ENCODE data around the gene VAV1.
"Not testable (repeated sequence)": the region's sequence is repeated elsewhere in the genome, so short reads cannot be mapped to it uniquely, and the experiment has no call there.

The VAV1 gene

GRCh38 chr19:6753178-6754031 is 19.1 kb upstream of the VAV1 start:
- peak; percentile 90 for DNase-seq (ENCODE audit: low read depth)
- H3K4me3 ChIP-seq (ENCODE audit: low read depth, low read length) = peak overlapping the region; percentile 34
- TF ChIP-seq POLR2A (IDR thresholded peaks at IDR 0.05; ENCODE audit: extremely low read depth, insufficient read length) (peak; percentile 53), MYC (IDR thresholded peaks at IDR 0.05; ENCODE audit: low read depth, low read length) (peak; percentile 98), CTCF (IDR thresholded peaks at IDR 0.05; ENCODE audit: low read depth, low read length) (no peak), MAX (IDR thresholded peaks at IDR 0.05; ENCODE audit: low read depth, low read length) (peak; percentile 97)

DNA sequence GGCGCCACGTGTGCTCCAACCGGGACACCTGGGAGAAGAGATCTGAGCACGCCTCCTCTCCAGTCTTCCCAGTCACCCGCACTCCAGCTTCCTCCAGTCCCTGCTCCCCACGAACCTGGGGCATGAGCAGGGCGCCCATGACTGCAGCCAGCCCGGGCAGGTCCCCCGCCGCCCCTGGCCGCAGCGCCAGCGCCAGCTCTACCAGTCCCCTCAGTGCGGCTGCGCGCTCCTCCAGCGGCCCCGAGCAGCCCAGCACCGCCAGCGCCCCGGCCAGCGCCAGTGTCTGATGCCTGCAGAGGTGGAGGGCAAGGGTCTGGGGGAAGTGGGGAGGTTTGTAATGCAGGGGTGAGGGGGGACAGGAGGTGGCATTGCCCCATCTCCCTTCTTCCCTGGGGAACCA is 18.4 kb upstream of the VAV1 start:
- no peak for TF ChIP-seq MYC (IDR thresholded peaks at IDR 0.05; ENCODE audit: low read depth, low read length)
- TF ChIP-seq MAX (IDR thresholded peaks at IDR 0.05; ENCODE audit: low read depth, low read length) = no peak
- no peak for TF ChIP-seq POLR2A (IDR thresholded peaks at IDR 0.05; ENCODE audit: extremely low read depth, insufficient read length)
- TF ChIP-seq CTCF (IDR thresholded peaks at IDR 0.05; ENCODE audit: low read depth, low read length) = no peak
- no peak for DNase-seq (ENCODE audit: low read depth)
- no peak overlapping the region for H3K4me3 ChIP-seq (ENCODE audit: low read depth, low read length)

DNA sequence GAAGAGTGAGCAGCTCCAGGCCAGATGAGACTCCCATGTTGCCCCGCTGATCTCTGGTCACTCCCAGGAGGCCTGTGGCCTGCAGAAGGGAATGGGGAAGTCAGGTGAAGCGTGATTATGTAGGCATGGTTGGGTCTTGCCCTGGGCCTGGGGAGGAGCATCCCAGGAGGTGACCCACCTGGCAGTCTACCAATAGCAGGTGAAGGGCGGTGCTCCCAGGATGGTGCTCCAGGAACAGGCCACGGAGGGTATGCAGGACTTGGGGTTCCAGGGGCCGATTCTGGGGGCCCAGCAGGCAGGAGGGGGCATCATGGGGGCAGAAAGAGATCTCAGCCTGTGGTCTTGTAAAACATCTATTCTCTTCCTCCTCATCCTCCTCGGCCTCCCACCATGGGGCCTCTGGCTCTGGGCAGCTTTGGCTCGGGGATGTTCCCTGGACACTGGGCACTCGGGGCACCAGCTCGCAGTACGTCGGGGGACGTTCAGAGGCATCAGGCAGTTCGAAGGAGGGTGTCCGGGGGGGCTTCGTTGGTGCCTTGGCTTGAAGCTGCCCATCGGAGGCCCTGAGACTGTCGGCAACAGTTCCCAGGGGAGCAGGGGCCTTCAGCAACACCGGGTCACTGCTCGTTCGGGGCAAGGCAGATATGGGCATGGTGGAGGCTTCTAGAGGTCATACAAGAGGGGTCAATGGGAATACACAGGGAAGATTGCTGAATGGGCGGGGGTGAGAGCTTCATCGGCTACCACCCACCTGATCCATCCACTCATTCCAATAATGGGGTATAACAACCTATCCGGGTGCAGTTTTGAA is 17.6 kb upstream of the VAV1 start:
- no peak overlapping the region for H3K4me3 ChIP-seq (ENCODE audit: low read depth, low read length)
- DNase-seq (ENCODE audit: low read depth) = no peak
- TF ChIP-seq MAX (IDR thresholded peaks at IDR 0.05; ENCODE audit: low read depth, low read length) (no peak), MYC (IDR thresholded peaks at IDR 0.05; ENCODE audit: low read depth, low read length) (no peak), POLR2A (IDR thresholded peaks at IDR 0.05; ENCODE audit: extremely low read depth, insufficient read length) (no peak), CTCF (IDR thresholded peaks at IDR 0.05; ENCODE audit: low read depth, low read length) (no peak)

DNA sequence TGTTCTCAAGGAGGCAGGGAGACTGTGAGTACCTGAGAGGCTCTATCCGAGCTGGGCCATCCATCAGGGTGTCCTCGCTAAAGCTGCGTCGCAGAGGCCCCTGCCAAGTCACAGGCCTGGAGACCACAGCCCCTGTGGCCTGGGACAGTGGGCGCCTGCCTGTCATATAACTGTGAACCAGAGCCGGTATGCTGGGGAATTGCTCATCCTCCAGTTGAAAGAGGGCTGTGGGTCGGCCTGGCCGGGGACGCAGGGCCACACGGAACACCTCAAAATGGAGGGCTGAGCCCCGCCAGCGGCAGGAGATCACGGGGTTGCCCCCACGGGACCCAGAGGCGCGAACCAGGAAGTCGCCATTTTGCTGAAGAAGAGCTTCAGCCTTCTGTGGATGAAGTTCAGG is 11.9 kb upstream of the VAV1 start:
- H3K4me3 ChIP-seq (ENCODE audit: low read depth, low read length) = no peak overlapping the region
- TF ChIP-seq POLR2A (IDR thresholded peaks at IDR 0.05; ENCODE audit: extremely low read depth, insufficient read length) = no peak
- TF ChIP-seq MAX (IDR thresholded peaks at IDR 0.05; ENCODE audit: low read depth, low read length) = no peak
- no peak for TF ChIP-seq MYC (IDR thresholded peaks at IDR 0.05; ENCODE audit: low read depth, low read length)
- TF ChIP-seq CTCF (IDR thresholded peaks at IDR 0.05; ENCODE audit: low read depth, low read length) = no peak
- no peak for DNase-seq (ENCODE audit: low read depth)

DNA sequence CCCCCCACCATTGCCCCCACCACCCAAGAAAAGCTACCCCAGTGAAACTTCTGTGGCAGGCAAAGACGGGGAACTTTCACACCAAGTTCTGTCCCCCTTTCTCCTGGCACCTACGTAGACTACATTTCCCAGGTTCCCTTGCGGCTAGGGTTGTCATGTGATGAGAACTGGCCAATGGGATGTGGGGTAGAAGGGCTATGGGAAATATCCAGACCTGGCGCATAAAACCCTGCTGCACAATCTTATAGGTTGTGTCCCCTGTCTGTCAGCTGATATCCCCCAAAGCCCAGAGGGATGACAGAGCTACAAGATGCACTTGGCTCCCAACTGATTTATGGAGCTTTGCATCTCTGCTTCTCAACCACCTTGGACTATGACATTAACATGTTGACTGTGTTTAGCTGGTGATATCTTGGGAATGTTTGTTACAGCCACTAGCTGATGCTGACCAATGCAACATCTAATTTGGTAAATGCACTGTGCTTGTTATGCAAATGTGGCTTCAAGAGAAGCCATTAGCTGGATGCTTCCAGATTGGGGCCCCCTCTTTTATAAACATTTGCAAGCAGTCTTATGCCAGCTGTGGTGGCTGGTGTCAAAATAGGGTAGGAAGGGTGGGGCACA is 11.3 kb upstream of the VAV1 start:
- DNase-seq (ENCODE audit: low read depth) = peak; percentile 37
- TF ChIP-seq MAX (IDR thresholded peaks at IDR 0.05; ENCODE audit: low read depth, low read length) = peak; percentile 24; the same call in 1 of the 2 replicates
- no peak for TF ChIP-seq POLR2A (IDR thresholded peaks at IDR 0.05; ENCODE audit: extremely low read depth, insufficient read length)
- TF ChIP-seq CTCF (IDR thresholded peaks at IDR 0.05; ENCODE audit: low read depth, low read length) = no peak
- no peak for TF ChIP-seq MYC (IDR thresholded peaks at IDR 0.05; ENCODE audit: low read depth, low read length)
- H3K4me3 ChIP-seq (ENCODE audit: low read depth, low read length) = no peak overlapping the region

- DNase-seq (ENCODE audit: low read depth); H3K4me3 ChIP-seq (ENCODE audit: low read depth, low read length): not testable (repeated sequence)
Measured at GRCh38 chr19:6762253-6762797, 10.2 kb upstream of the VAV1 start.
